HepG2 (cell line): Measurements from ENCODE around the gene ZNF620. TPM values are rescaled to one million over a fixed set of nuclear protein-coding genes. Genes with fewer than 3 reads are reported as not detected.

Source experiments
- KDM3A ChIP-seq: IDR thresholded peaks from 2 replicates; pipeline ENCODE4 v1.6.1; 2018; ENCODE audit warnings: low read depth, missing compliant biosample characterization
- SMAD9 ChIP-seq: sonication (generic); formaldehyde crosslinking; IDR thresholded peaks from 2 replicates; pipeline ENCODE4 v1.5.1; 2020; ENCODE audit warnings: mild to moderate bottlenecking, missing genetic modification reagents
- XRCC5 ChIP-seq: fragments of 200-400 bp; formaldehyde crosslinking; optimal IDR thresholded peaks from 2 replicates; pipeline ENCODE3; 2017; ENCODE audit warnings: mild to moderate bottlenecking, low read length
- ZMYM4 ChIP-seq: sonication (generic); formaldehyde crosslinking; IDR thresholded peaks from 2 replicates; pipeline ENCODE4 v1.8.1; 2023; ENCODE audit warnings: mild to moderate bottlenecking, missing genetic modification reagents
- ZNF724P ChIP-seq: sonication (generic); formaldehyde crosslinking; IDR thresholded peaks from 2 replicates; pipeline ENCODE4 v1.8.0; 2022; ENCODE audit warnings: missing genetic modification reagents, borderline replicate concordance
- polyA plus RNA-seq, 8 experiments: library from polyadenylated mRNA; depleted of rRNA in 3 of 8; stranded (reverse) in 7 of 8; unstranded in 1 of 8; fragments of >200 nt; fragmentation: Illumina TruSeq in 4 of 8; extraction: Trizol in 4 of 8; gene quantifications; 2 replicates each; pipeline versions ENCODE4 v1.2.1 to v1.2.3, GENCODE V29; 2011 to 2016; ENCODE audit warnings: low read depth in 4 of 8, missing spikeins in 1 of 8, mixed read lengths in 1 of 8; ENCODE audit not compliant: insufficient read depth in 1 of 8
- total RNA-seq, 5 experiments: library from RNA; depleted of rRNA; stranded (reverse); fragments of >200 nt; fragmentation: Illumina TruSeq; extraction: Trizol; gene quantifications; 2 replicates each; pipeline ENCODE4 v1.2.3, GENCODE V29; 2016; ENCODE audit warnings: low read depth in 1 of 5
- TF ChIP-seq, protein P1 (sequence below): sonication (generic); formaldehyde crosslinking; IDR thresholded peaks from 2 replicates; pipeline ENCODE4 v1.9.0; 2021; ENCODE audit warnings: mild to moderate bottlenecking, missing genetic modification reagents
- TF ChIP-seq, protein P2 (sequence below): sonication (generic); formaldehyde crosslinking; IDR thresholded peaks from 2 replicates; pipeline ENCODE4 v1.4.0; 2020; ENCODE audit warnings: missing genetic modification reagents
- TF ChIP-seq, protein P3 (sequence below): sonication (generic); formaldehyde crosslinking; IDR thresholded peaks from 2 replicates; pipeline ENCODE4 v1.5.0; 2020; ENCODE audit warnings: mild to moderate bottlenecking, missing genetic modification reagents, borderline replicate concordance
- TF ChIP-seq, protein P4 (sequence below): sonication (generic); formaldehyde crosslinking; IDR thresholded peaks from 2 replicates; pipeline ENCODE4 v1.4.0; 2020; ENCODE audit warnings: missing genetic modification reagents

ZNF620 gene
- total and polyA plus RNA-seq, 2 of the 13 experiments (the other 11 are each of a cell fraction or from before 2014, with no cell fraction given) = 2.3 to 12.2 TPM

DNA sequence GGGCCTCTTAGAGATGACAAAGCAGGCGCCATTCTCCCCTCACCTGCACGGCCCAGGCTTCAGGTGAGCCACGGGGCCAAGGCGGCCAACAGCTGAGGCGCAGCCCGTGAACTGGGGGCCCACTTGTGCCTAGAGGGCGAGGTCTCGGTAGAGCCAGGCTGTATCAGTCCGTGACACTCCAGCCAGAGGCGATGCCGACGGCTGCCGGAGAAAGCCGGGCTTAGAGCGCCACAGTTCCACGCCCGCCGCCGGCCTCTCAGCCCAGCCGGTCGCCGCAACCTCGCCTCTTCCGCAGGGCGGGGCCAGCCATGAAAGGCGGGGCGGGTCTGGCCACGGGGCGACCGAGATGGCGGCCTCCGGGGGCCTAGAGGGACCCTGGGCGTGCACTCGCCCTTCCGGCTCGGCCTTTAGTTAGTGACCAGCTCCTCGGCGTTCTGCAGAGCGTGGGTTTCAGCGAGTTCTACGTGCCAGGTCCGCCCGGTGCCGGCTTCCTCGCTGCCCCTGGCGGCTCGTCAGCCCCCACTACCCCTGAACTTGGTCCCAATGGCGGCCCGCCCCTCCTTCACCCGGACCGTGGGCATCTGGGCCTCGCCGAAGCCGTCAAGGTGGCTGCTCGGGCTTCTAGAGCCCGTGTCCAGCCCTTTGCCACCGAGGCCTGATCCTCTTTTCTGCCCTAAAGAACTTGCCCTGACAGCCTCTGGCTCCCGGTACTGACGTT, 18.9 kb downstream of the ZNF620 start, which contains the start of gene ZNF621 (continued):
- TF ChIP-seq, protein P1, sequence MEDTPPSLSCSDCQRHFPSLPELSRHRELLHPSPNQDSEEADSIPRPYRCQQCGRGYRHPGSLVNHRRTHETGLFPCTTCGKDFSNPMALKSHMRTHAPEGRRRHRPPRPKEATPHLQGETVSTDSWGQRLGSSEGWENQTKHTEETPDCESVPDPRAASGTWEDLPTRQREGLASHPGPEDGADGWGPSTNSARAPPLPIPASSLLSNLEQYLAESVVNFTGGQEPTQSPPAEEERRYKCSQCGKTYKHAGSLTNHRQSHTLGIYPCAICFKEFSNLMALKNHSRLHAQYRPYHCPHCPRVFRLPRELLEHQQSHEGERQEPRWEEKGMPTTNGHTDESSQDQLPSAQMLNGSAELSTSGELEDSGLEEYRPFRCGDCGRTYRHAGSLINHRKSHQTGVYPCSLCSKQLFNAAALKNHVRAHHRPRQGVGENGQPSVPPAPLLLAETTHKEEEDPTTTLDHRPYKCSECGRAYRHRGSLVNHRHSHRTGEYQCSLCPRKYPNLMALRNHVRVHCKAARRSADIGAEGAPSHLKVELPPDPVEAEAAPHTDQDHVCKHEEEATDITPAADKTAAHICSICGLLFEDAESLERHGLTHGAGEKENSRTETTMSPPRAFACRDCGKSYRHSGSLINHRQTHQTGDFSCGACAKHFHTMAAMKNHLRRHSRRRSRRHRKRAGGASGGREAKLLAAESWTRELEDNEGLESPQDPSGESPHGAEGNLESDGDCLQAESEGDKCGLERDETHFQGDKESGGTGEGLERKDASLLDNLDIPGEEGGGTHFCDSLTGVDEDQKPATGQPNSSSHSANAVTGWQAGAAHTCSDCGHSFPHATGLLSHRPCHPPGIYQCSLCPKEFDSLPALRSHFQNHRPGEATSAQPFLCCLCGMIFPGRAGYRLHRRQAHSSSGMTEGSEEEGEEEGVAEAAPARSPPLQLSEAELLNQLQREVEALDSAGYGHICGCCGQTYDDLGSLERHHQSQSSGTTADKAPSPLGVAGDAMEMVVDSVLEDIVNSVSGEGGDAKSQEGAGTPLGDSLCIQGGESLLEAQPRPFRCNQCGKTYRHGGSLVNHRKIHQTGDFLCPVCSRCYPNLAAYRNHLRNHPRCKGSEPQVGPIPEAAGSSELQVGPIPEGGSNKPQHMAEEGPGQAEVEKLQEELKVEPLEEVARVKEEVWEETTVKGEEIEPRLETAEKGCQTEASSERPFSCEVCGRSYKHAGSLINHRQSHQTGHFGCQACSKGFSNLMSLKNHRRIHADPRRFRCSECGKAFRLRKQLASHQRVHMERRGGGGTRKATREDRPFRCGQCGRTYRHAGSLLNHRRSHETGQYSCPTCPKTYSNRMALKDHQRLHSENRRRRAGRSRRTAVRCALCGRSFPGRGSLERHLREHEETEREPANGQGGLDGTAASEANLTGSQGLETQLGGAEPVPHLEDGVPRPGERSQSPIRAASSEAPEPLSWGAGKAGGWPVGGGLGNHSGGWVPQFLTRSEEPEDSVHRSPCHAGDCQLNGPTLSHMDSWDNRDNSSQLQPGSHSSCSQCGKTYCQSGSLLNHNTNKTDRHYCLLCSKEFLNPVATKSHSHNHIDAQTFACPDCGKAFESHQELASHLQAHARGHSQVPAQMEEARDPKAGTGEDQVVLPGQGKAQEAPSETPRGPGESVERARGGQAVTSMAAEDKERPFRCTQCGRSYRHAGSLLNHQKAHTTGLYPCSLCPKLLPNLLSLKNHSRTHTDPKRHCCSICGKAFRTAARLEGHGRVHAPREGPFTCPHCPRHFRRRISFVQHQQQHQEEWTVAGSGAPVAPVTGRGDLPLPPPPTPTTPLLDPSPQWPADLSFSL (CRISPR knock-in tag) = no peak
- TF ChIP-seq XRCC5 (no peak), ZNF724P (CRISPR knock-in tag) (0 out of 2 replicates have a peak, but pooled peaks have one; percentile 72), KDM3A (CRISPR knock-in tag) (peak; percentile 98), ZMYM4 (peak; percentile 83), SMAD9 (peak; percentile 76; the same call in 1 of the 2 replicates)
- TF ChIP-seq, protein P2, sequence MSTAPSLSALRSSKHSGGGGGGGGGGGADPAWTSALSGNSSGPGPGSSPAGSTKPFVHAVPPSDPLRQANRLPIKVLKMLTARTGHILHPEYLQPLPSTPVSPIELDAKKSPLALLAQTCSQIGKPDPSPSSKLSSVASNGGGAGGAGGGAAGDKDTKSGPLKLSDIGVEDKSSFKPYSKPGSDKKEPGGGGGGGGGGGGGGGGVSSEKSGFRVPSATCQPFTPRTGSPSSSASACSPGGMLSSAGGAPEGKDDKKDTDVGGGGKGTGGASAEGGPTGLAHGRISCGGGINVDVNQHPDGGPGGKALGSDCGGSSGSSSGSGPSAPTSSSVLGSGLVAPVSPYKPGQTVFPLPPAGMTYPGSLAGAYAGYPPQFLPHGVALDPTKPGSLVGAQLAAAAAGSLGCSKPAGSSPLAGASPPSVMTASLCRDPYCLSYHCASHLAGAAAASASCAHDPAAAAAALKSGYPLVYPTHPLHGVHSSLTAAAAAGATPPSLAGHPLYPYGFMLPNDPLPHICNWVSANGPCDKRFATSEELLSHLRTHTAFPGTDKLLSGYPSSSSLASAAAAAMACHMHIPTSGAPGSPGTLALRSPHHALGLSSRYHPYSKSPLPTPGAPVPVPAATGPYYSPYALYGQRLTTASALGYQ = peak; percentile 81
- TF ChIP-seq, protein P3, sequence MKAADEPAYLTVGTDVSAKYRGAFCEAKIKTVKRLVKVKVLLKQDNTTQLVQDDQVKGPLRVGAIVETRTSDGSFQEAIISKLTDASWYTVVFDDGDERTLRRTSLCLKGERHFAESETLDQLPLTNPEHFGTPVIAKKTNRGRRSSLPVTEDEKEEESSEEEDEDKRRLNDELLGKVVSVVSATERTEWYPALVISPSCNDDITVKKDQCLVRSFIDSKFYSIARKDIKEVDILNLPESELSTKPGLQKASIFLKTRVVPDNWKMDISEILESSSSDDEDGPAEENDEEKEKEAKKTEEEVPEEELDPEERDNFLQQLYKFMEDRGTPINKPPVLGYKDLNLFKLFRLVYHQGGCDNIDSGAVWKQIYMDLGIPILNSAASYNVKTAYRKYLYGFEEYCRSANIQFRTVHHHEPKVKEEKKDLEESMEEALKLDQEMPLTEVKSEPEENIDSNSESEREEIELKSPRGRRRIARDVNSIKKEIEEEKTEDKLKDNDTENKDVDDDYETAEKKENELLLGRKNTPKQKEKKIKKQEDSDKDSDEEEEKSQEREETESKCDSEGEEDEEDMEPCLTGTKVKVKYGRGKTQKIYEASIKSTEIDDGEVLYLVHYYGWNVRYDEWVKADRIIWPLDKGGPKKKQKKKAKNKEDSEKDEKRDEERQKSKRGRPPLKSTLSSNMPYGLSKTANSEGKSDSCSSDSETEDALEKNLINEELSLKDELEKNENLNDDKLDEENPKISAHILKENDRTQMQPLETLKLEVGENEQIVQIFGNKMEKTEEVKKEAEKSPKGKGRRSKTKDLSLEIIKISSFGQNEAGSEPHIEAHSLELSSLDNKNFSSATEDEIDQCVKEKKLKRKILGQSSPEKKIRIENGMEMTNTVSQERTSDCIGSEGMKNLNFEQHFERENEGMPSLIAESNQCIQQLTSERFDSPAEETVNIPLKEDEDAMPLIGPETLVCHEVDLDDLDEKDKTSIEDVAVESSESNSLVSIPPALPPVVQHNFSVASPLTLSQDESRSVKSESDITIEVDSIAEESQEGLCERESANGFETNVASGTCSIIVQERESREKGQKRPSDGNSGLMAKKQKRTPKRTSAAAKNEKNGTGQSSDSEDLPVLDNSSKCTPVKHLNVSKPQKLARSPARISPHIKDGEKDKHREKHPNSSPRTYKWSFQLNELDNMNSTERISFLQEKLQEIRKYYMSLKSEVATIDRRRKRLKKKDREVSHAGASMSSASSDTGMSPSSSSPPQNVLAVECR (CRISPR knock-in tag) = peak; percentile 94
- TF ChIP-seq, protein P4, sequence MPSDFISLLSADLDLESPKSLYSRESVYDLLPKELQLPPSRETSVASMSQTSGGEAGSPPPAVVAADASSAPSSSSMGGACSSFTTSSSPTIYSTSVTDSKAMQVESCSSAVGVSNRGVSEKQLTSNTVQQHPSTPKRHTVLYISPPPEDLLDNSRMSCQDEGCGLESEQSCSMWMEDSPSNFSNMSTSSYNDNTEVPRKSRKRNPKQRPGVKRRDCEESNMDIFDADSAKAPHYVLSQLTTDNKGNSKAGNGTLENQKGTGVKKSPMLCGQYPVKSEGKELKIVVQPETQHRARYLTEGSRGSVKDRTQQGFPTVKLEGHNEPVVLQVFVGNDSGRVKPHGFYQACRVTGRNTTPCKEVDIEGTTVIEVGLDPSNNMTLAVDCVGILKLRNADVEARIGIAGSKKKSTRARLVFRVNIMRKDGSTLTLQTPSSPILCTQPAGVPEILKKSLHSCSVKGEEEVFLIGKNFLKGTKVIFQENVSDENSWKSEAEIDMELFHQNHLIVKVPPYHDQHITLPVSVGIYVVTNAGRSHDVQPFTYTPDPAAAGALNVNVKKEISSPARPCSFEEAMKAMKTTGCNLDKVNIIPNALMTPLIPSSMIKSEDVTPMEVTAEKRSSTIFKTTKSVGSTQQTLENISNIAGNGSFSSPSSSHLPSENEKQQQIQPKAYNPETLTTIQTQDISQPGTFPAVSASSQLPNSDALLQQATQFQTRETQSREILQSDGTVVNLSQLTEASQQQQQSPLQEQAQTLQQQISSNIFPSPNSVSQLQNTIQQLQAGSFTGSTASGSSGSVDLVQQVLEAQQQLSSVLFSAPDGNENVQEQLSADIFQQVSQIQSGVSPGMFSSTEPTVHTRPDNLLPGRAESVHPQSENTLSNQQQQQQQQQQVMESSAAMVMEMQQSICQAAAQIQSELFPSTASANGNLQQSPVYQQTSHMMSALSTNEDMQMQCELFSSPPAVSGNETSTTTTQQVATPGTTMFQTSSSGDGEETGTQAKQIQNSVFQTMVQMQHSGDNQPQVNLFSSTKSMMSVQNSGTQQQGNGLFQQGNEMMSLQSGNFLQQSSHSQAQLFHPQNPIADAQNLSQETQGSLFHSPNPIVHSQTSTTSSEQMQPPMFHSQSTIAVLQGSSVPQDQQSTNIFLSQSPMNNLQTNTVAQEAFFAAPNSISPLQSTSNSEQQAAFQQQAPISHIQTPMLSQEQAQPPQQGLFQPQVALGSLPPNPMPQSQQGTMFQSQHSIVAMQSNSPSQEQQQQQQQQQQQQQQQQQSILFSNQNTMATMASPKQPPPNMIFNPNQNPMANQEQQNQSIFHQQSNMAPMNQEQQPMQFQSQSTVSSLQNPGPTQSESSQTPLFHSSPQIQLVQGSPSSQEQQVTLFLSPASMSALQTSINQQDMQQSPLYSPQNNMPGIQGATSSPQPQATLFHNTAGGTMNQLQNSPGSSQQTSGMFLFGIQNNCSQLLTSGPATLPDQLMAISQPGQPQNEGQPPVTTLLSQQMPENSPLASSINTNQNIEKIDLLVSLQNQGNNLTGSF = no peak
